H1 (cell line): Measurements from ENCODE around the gene TRMT44. TPM values are rescaled to one million over a fixed set of nuclear protein-coding genes. Genes with fewer than 3 reads are reported as not detected.
A peak's percentile ranks its signal among the peaks of the same experiment; 100 is the strongest.

Experiments
- CTCF ChIA-PET: fragments of 300-600 bp; sonication (Branson Sonifier 250); formaldehyde crosslinking; loops from one replicate; lab custom pipeline; 2021; ENCODE audit not compliant: partially characterized antibody; lab: Charles Lee
- POLR2A ChIA-PET: fragments of 300-600 bp; sonication (Branson Sonifier 250); formaldehyde crosslinking; loops from one replicate; lab custom pipeline; 2021; ENCODE audit warnings: inconsistent platforms; ENCODE audit not compliant: partially characterized antibody; lab: Charles Lee
- DNase-seq, 2 experiments: peaks; one replicate each; pipeline versions ENCODE4 v3.0.0 to v3.0.0-alpha.2; 2010 to 2022; ENCODE audit warnings: low spot score in 2 of 2, low read depth in 1 of 2, mixed read lengths in 1 of 2
- FAIRE-seq: peaks from 2 replicates; lab custom pipeline; 2011; peaks lifted over from hg19 to GRCh38; lab: Jason Lieb, UNC
- H2AFZ ChIP-seq: 2 replicates; pipeline ENCODE4 v1.8.1; 2012; ENCODE audit warnings: low read length, inconsistent platforms
- H2AK5ac ChIP-seq: 2 replicates; pipeline ENCODE4 v1.6.1; 2013; ENCODE audit warnings: low read depth, low read length
- H2BK120ac ChIP-seq: replicated peaks from 2 replicates; pipeline ENCODE3; 2013; ENCODE audit warnings: low read depth, low read length, inconsistent platforms
- H2BK12ac ChIP-seq: 2 replicates; pipeline ENCODE4 v1.6.1; 2013; ENCODE audit warnings: low read depth, low read length
- H2BK15ac ChIP-seq: 2 replicates; pipeline ENCODE4 v1.6.1; 2013; ENCODE audit warnings: low read length
- H2BK20ac ChIP-seq: 2 replicates; pipeline ENCODE4 v1.6.1; 2013; ENCODE audit warnings: low read length
- H2BK5ac ChIP-seq: 2 replicates; pipeline ENCODE4 v1.6.1; 2013; ENCODE audit warnings: low read depth, low read length
- H3K14ac ChIP-seq: 2 replicates; pipeline ENCODE4 v1.6.1; 2013; ENCODE audit warnings: inconsistent platforms; ENCODE audit not compliant: insufficient read length
- H3K18ac ChIP-seq: 2 replicates; pipeline ENCODE4 v1.6.1; 2013; ENCODE audit warnings: low read length; ENCODE audit errors: extremely low read depth
- H3K23ac ChIP-seq: 2 replicates; pipeline ENCODE4 v1.6.1; 2013; ENCODE audit warnings: inconsistent platforms; ENCODE audit not compliant: insufficient read length
- H3K23me2 ChIP-seq: 2 replicates; pipeline ENCODE4 v1.6.1; 2013; ENCODE audit warnings: low read depth, low read length
- H3K27ac ChIP-seq: 2 replicates; pipeline ENCODE4 v1.6.1; 2011; ENCODE audit warnings: low read depth, low read length, inconsistent platforms
- H3K27me3 ChIP-seq, 4 experiments: replicated peaks in 1 of 4; 1 replicate in 1 of 4; 2 replicates in 3 of 4; pipeline versions ENCODE4 v1.6.1 to v1.8.1; 2011 to 2013; ENCODE audit warnings: low read length in 3 of 4, mild to moderate bottlenecking in 3 of 4, inconsistent platforms in 2 of 4, mixed read lengths in 2 of 4, moderate library complexity in 1 of 4; ENCODE audit not compliant: control insufficient read depth in 3 of 4, insufficient read depth in 3 of 4; ENCODE audit errors: extremely low read depth in 1 of 4
- H3K36me3 ChIP-seq, 4 experiments: 2 replicates each; pipeline versions ENCODE4 v1.6.1 to v1.8.1; 2011 to 2013; ENCODE audit warnings: mild to moderate bottlenecking in 4 of 4, low read length in 3 of 4, moderate library complexity in 2 of 4, control low read depth in 1 of 4, inconsistent platforms in 1 of 4; ENCODE audit not compliant: insufficient read depth in 4 of 4, control insufficient read depth in 2 of 4
- H3K4ac ChIP-seq: replicated peaks from 2 replicates; pipeline ENCODE3; 2013; ENCODE audit warnings: low read length, low read depth, mixed read lengths, inconsistent platforms; ENCODE audit not compliant: insufficient read length
- H3K4me1 ChIP-seq, 4 experiments: replicated peaks in 1 of 4; 1 replicate in 1 of 4; 2 replicates in 3 of 4; pipeline versions ENCODE4 v1.6.1 to v1.8.1; 2011 to 2013; ENCODE audit warnings: low read length in 3 of 4, inconsistent platforms in 2 of 4, mixed read lengths in 1 of 4; ENCODE audit not compliant: insufficient read depth in 4 of 4, control insufficient read depth in 3 of 4
- H3K4me2 ChIP-seq, 2 experiments: 2 replicates each; pipeline versions ENCODE4 v1.6.1 to v1.8.1; 2011 to 2013; ENCODE audit warnings: low read depth in 2 of 2, low read length in 2 of 2, control low read depth in 1 of 2, inconsistent platforms in 1 of 2, mild to moderate bottlenecking in 1 of 2; ENCODE audit not compliant: insufficient read depth in 1 of 2
- H3K4me3 ChIP-seq, 4 experiments: fragments of 200-600, 300-600 bp in 1 of 4; sonication (generic), shearing (Covaris generic), sonication (Bioruptor Twin) in 1 of 4; 2 replicates each; pipeline versions ENCODE4 v1.5.1 to v1.8.1; 2011 to 2016; ENCODE audit warnings: low read length in 4 of 4, low read depth in 3 of 4, control low read depth in 2 of 4, inconsistent platforms in 2 of 4, mild to moderate bottlenecking in 2 of 4, mixed read lengths in 1 of 4, moderate library complexity in 1 of 4; ENCODE audit not compliant: insufficient read depth in 2 of 4; ENCODE audit errors: extremely low read depth in 1 of 4
- H3K56ac ChIP-seq: replicated peaks from 2 replicates; pipeline ENCODE3; 2013; ENCODE audit warnings: low read depth, mild to moderate bottlenecking, mixed read lengths, low read length, inconsistent platforms; ENCODE audit not compliant: insufficient read length
- H3K79me1 ChIP-seq: 2 replicates; pipeline ENCODE4 v1.6.1; 2013; ENCODE audit warnings: low read depth, low read length, control low read depth
- H3K79me2 ChIP-seq, 2 experiments: 2 replicates each; pipeline versions ENCODE4 v1.6.1 to v1.8.1; 2012 to 2013; ENCODE audit warnings: low read length in 2 of 2, mild to moderate bottlenecking in 2 of 2, inconsistent platforms in 1 of 2; ENCODE audit not compliant: insufficient read depth in 2 of 2, control insufficient read depth in 1 of 2
- H3K9ac ChIP-seq, 4 experiments: replicated peaks in 1 of 4; 1 replicate in 1 of 4; 2 replicates in 3 of 4; pipeline versions ENCODE4 v1.6.1 to v1.8.1; 2011 to 2013; ENCODE audit warnings: low read depth in 3 of 4, low read length in 3 of 4, control low read depth in 2 of 4, mild to moderate bottlenecking in 2 of 4, moderate library complexity in 2 of 4, inconsistent platforms in 1 of 4; ENCODE audit errors: extremely low read depth in 1 of 4
- H3K9me3 ChIP-seq, 2 experiments: 2 replicates each; pipeline versions ENCODE4 v1.6.1 to v1.8.1; 2012 to 2013; ENCODE audit warnings: mild to moderate bottlenecking in 2 of 2, moderate library complexity in 2 of 2, control low read depth in 1 of 2, inconsistent platforms in 1 of 2, low read depth in 1 of 2, low read length in 1 of 2, mixed read lengths in 1 of 2; ENCODE audit not compliant: insufficient read depth in 2 of 2
- H4K20me1 ChIP-seq, 2 experiments: replicated peaks in 1 of 2; 2 replicates each; pipeline versions ENCODE3 to v1.8.1; 2011 to 2013; ENCODE audit warnings: inconsistent platforms in 2 of 2, low read length in 2 of 2, mild to moderate bottlenecking in 1 of 2; ENCODE audit not compliant: insufficient read depth in 2 of 2, control insufficient read depth in 1 of 2
- H4K5ac ChIP-seq: 2 replicates; pipeline ENCODE4 v1.6.1; 2013; ENCODE audit warnings: low read length, low read depth, mixed read lengths, inconsistent platforms; ENCODE audit not compliant: insufficient read length
- H4K8ac ChIP-seq: 2 replicates; pipeline ENCODE4 v1.8.0; 2013; ENCODE audit warnings: mild to moderate bottlenecking, moderate library complexity, low read length, inconsistent platforms; ENCODE audit not compliant: insufficient read depth; ENCODE audit errors: extremely low read depth
- H4K91ac ChIP-seq: replicated peaks from 2 replicates; pipeline ENCODE3; 2013; ENCODE audit warnings: low read length, mixed read lengths, inconsistent platforms; ENCODE audit not compliant: insufficient read length
- CHD2 ChIP-seq: IDR thresholded peaks from 2 replicates; pipeline ENCODE4 v1.6.1; 2012; ENCODE audit warnings: low read length, improper control_type of control experiment
- HDAC2 ChIP-seq, 2 experiments: fragments of 300-600 bp in 1 of 2; sonication (generic) in 1 of 2; IDR thresholded peaks; 2 replicates each; pipeline ENCODE4 v1.6.1; 2011 to 2012; ENCODE audit warnings: low read depth in 2 of 2, low read length in 2 of 2, mild to moderate bottlenecking in 2 of 2, moderate library complexity in 2 of 2, borderline replicate concordance in 1 of 2, inconsistent platforms in 1 of 2
- WGBS, 2 experiments: shearing (Covaris generic) in 1 of 2; methylation state at CpG; one replicate each; pipeline versions ENCODE4 v1.1.6 to v1.1.7; 2013 to 2015; ENCODE audit warnings: low lambda C conversion rate in 2 of 2, mixed read lengths in 2 of 2, inconsistent platforms in 1 of 2, low coverage in 1 of 2, missing lambda C conversion rate in 1 of 2; ENCODE audit not compliant: insufficient replicate concordance in 2 of 2, insufficient coverage in 1 of 2, insufficient read length in 1 of 2; ENCODE audit errors: extremely low coverage in 1 of 2, missing lambda C conversion rate in 1 of 2; 5-methylcytosine and 5-hydroxymethylcytosine counted together
- polyA plus RNA-seq, 7 experiments: library from polyadenylated mRNA; depleted of rRNA in 3 of 7; stranded (reverse) in 5 of 7; unstranded in 2 of 7; fragments of >200 nt in 5 of 7; fragments of 200-250 nt in 2 of 7; gene quantifications; 1 replicate in 5 of 7; 2 replicates in 1 of 7; 4 replicates in 1 of 7; pipeline versions ENCODE4 v1.2.1 to v1.2.3, GENCODE V29; 2011 to 2013; ENCODE audit warnings: missing spikeins in 2 of 7, mixed read lengths in 2 of 7
- total RNA-seq: library from RNA; stranded (reverse); fragmentation: NEBNext Ultra II Directional; extraction: Animal tissue kit (Norgen Biotek cat#: 25700); gene quantifications from 2 replicates; pipeline ENCODE4 v1.2.1, GENCODE V29; 2021

TRMT44 gene
- total and polyA plus RNA-seq, 2 of the 8 experiments (the other 6 are each of a cell fraction or from before 2014, with no cell fraction given): 8.6 to 23.9 TPM

DNA sequence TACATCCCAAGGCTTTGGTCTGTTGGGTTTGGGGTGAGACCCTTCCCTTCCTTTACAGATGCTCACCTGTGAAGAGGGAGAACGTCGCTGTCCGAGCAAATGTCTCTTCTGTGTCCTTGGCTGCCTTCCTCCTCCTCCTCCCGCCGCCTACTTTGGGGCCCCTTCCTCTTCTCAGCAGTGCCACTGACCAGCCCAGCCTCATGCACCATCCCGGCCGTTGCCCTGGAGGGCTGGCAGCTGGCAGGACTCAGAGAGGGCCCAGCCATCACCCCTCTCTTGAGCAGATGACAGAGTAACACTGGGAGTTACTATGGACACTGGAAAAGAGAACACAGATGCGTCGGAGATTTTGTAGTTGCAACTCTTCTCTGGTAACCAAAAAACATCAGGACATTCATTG lies 68.2 kb downstream of the TRMT44 start:
- 88% methylated on average over 9 of the region's 9 CpGs; no CpG with 5 or more reads in 1 of the 2 experiments for WGBS, 2 experiments
- peaks cover 6 to 24% (median 14%) of the 10 kb centered on the region in 4 experiments for H3K4me1 ChIP-seq
- TF ChIP-seq HDAC2 (IDR thresholded peaks at IDR 0.05; ENCODE audit: borderline replicate concordance in 1 of 2, low read depth in 2 of 2, low read length in 2 of 2) (no peak), CHD2 (no peak)

More for the DNA sequence above, 68.2 kb downstream of the TRMT44 start:
- no peak for DNase-seq
- H2BK12ac ChIP-seq: 0 out of 2 replicates have a peak overlapping the region, but pooled peaks have one; percentile 50
- H3K36me3 ChIP-seq: no peaks in the 10 kb centered on the region
- H3K79me1 ChIP-seq: no peaks in the 10 kb centered on the region
- no peak overlapping the region for H2AK5ac ChIP-seq
- H3K79me2 ChIP-seq: no peaks in the 10 kb centered on the region
- no peak for FAIRE-seq
- H2BK120ac ChIP-seq: no peak overlapping the region
- no peak overlapping the region for H3K4ac ChIP-seq
- no peak overlapping the region for H3K9ac ChIP-seq
- H2BK15ac ChIP-seq: no peak overlapping the region
- H2BK20ac ChIP-seq: peak overlapping the region; percentile 32; the same call in 1 of the 2 replicates
- no peak overlapping the region for H3K23ac ChIP-seq
- peaks cover 0 to 3% of the 10 kb centered on the region in 2 experiments; a peak in 1 of 4 replicates for H3K9me3 ChIP-seq
- no peak overlapping the region for H4K8ac ChIP-seq
- H2AFZ ChIP-seq: no peak overlapping the region
- CTCF ChIA-PET: no interaction called here
- no peak overlapping the region for H3K27ac ChIP-seq
- no peak overlapping the region for H3K4me3 ChIP-seq
- POLR2A ChIA-PET: no interaction called here
- no peak overlapping the region for H4K5ac ChIP-seq
- no peak overlapping the region for H3K56ac ChIP-seq
- H3K4me2 ChIP-seq: no peak overlapping the region
- H3K14ac ChIP-seq: no peak overlapping the region
- no peaks in the 10 kb centered on the region; a peak in 3 of 7 replicates for H3K27me3 ChIP-seq
- no peak overlapping the region for H3K18ac ChIP-seq
- no peaks in the 10 kb centered on the region for H4K20me1 ChIP-seq
- H3K23me2 ChIP-seq: no peaks in the 10 kb centered on the region
- no peak overlapping the region for H2BK5ac ChIP-seq
- H4K91ac ChIP-seq: no peak overlapping the region
